GM12878 (cell line): ENCODE measurements around the gene RHEBL1. TPM values are rescaled to one million over a fixed set of nuclear protein-coding genes. Genes with fewer than 3 reads are reported as not detected.

ENCODE experiments used
- ATAC-seq: fragments of 200-7000 bp; cut with Tn5 transposase; 3 replicates; pipeline ENCODE4 v1.9.1; 2020; ENCODE audit warnings: mild to moderate bottlenecking, moderate library complexity
- BruUV-seq: library from RNA; stranded (reverse); fragments of 400-500 nt; replicated peaks from 2 replicates; lab custom pipeline; 2021; lab: Mats Ljungman, UMichigan
- CTCF ChIA-PET: fragments of 300-600 bp; sonication (Branson Sonifier 250); formaldehyde crosslinking; extraction: SDS; loops from one replicate; lab custom pipeline; 2021; ENCODE audit warnings: inconsistent platforms; lab: Yijun Ruan, JAX
- POLR2A ChIA-PET: fragments of 350-600 bp; formaldehyde crosslinking; extraction: SDS; loops from one replicate; lab custom pipeline; 2021; ENCODE audit warnings: inconsistent platforms; lab: Charles Lee
- RAD21 ChIA-PET: fragments of 300-600 bp; sonication (Branson Sonifier 250); formaldehyde crosslinking; loops from one replicate; lab custom pipeline; 2023; ENCODE audit warnings: antibody characterized with exemption; ENCODE audit not compliant: unreplicated experiment; lab: Charles Lee
- SMC1A ChIA-PET: fragments of 300-600 bp; sonication (Branson Sonifier 250); formaldehyde crosslinking; loops from one replicate; lab custom pipeline; 2023; ENCODE audit not compliant: unreplicated experiment, uncharacterized antibody; lab: Charles Lee
- DNase-seq: peaks from one replicate; pipeline ENCODE4 v3.0.0-alpha.2; 2011; ENCODE audit warnings: low read depth, low spot score
- FAIRE-seq: peaks from 3 replicates; lab custom pipeline; 2011; peaks lifted over from hg19 to GRCh38; lab: Jason Lieb, UNC
- H2AFZ ChIP-seq: 2 replicates; pipeline ENCODE4 v1.6.0; 2011; ENCODE audit warnings: low read depth, low read length, control low read depth; ENCODE audit not compliant: control insufficient read depth
- H3K27ac ChIP-seq: 2 replicates; pipeline ENCODE4 v1.5.1; 2011; ENCODE audit warnings: control low read depth; ENCODE audit not compliant: control insufficient read depth, insufficient read depth
- H3K27me3 ChIP-seq, 2 experiments: replicated peaks in 1 of 2; 2 replicates each; pipeline versions ENCODE4 v1.6.0 to v1.6.1; 2011; ENCODE audit warnings: low read length in 1 of 2; ENCODE audit not compliant: control insufficient read depth in 2 of 2, insufficient read depth in 2 of 2
- H3K36me3 ChIP-seq, 2 experiments: 2 replicates each; pipeline ENCODE4 v1.5.1; 2011; ENCODE audit warnings: low read length in 1 of 2; ENCODE audit not compliant: control insufficient read depth in 2 of 2, insufficient read depth in 2 of 2
- H3K4me1 ChIP-seq: 2 replicates; pipeline ENCODE4 v1.6.1; 2011; ENCODE audit warnings: mild to moderate bottlenecking, low read length, moderate library complexity, mixed read lengths; ENCODE audit not compliant: control insufficient read depth, insufficient read depth
- H3K4me2 ChIP-seq: 2 replicates; pipeline ENCODE4 v1.6.0; 2011; ENCODE audit warnings: control low read depth; ENCODE audit not compliant: control insufficient read depth, insufficient read depth
- H3K4me3 ChIP-seq: fragments of 200-600 bp; sonication (generic); 2 replicates; pipeline ENCODE4 v1.5.1; 2016
- H3K79me2 ChIP-seq: 2 replicates; pipeline ENCODE4 v1.6.0; 2011; ENCODE audit warnings: low read length; ENCODE audit not compliant: control insufficient read depth, insufficient read depth
- H3K9ac ChIP-seq: 2 replicates; pipeline ENCODE4 v1.8.0; 2011; ENCODE audit warnings: low read length, control low read depth, mixed read lengths; ENCODE audit not compliant: control insufficient read depth, insufficient read depth
- H3K9me3 ChIP-seq: replicated peaks from 3 replicates; pipeline ENCODE4 v1.5.1; 2011; ENCODE audit warnings: mild to moderate bottlenecking, low read length; ENCODE audit not compliant: control insufficient read depth, insufficient read depth
- H4K20me1 ChIP-seq: 2 replicates; pipeline ENCODE4 v1.6.0; 2011; ENCODE audit not compliant: control insufficient read depth, insufficient read depth
- MEF2A ChIP-seq: IDR thresholded peaks from 2 replicates; pipeline ENCODE4 v1.6.1; 2011; ENCODE audit warnings: low read depth, mild to moderate bottlenecking, low read length, moderate library complexity; ENCODE audit not compliant: insufficient read depth
- NR2C2 ChIP-seq: IDR thresholded peaks from 2 replicates; pipeline ENCODE4 v1.6.1; 2011; ENCODE audit warnings: borderline replicate concordance, low read depth; ENCODE audit not compliant: control insufficient read depth, insufficient read length
- RAD51 ChIP-seq: fragments of 450-650 bp; IDR thresholded peaks from 2 replicates; pipeline ENCODE4 v1.6.1; 2016; ENCODE audit warnings: moderate library complexity, mild to moderate bottlenecking, inconsistent platforms
- SKIL ChIP-seq: fragments of 450-650 bp; IDR thresholded peaks from 2 replicates; pipeline ENCODE4 v1.6.1; 2017; ENCODE audit warnings: mild to moderate bottlenecking, low read depth, inconsistent platforms; ENCODE audit not compliant: poor library complexity, severe bottlenecking
- SMAD1 ChIP-seq: fragments of 450-650 bp; IDR thresholded peaks from 2 replicates; pipeline ENCODE4 v1.6.1; 2018; ENCODE audit warnings: mild to moderate bottlenecking, low read depth; ENCODE audit not compliant: partially characterized antibody
- SREBF1 ChIP-seq: IDR thresholded peaks from 2 replicates; pipeline ENCODE4 v1.6.1; 2012; ENCODE audit warnings: mild to moderate bottlenecking, low read length
- SUPT20H ChIP-seq: IDR thresholded peaks from 2 replicates; pipeline ENCODE4 v1.6.1; 2011; ENCODE audit warnings: low read depth, mild to moderate bottlenecking, low read length, moderate library complexity, borderline replicate concordance; ENCODE audit not compliant: control insufficient read depth
- SUZ12 ChIP-seq: fragments of 200-600 bp; sonication (generic); IDR thresholded peaks from one replicate; pipeline ENCODE4 v1.6.1; 2018; ENCODE audit warnings: antibody characterized with exemption, mild to moderate bottlenecking; ENCODE audit not compliant: unreplicated experiment
- TBL1XR1 ChIP-seq: IDR thresholded peaks from 2 replicates; pipeline ENCODE4 v1.6.1; 2012; ENCODE audit warnings: low read depth, low read length, improper control_type of control experiment
- WRNIP1 ChIP-seq: IDR thresholded peaks from 2 replicates; pipeline ENCODE4 v1.6.1; 2011; ENCODE audit warnings: low read depth, low read length, improper control_type of control experiment, borderline replicate concordance
- WGBS: methylation state at CpG from one replicate; pipeline ENCODE4 v1.1.6; 2016; ENCODE audit warnings: low lambda C conversion rate; ENCODE audit not compliant: insufficient replicate concordance, insufficient coverage; ENCODE audit errors: missing lambda C conversion rate; 5-methylcytosine and 5-hydroxymethylcytosine counted together
- in situ Hi-C: fragments of 300-500 bp; cut with MboI; formaldehyde crosslinking; loops from 9 replicates; pipeline ENCODE4 v1.14.3; 2018; ENCODE audit warnings: mixed read lengths
- intact Hi-C: fragments of 100-400 bp; cut with micrococcal nuclease; formaldehyde crosslinking; loops from one replicate; pipeline ENCODE4 v1.14.2; 2022; ENCODE audit not compliant: unreplicated experiment
- polyA plus RNA-seq, 11 experiments: library from polyadenylated mRNA; depleted of rRNA in 4 of 11; unstranded in 6 of 11; stranded (reverse) in 5 of 11; fragments of >200 nt; fragmentation: Nextera tagmentation in 4 of 11; fragmentation: Illumina TruSeq in 1 of 11; extraction: Ambion mirVana in 4 of 11; extraction: Trizol in 1 of 11; gene quantifications; 1 replicate in 1 of 11; 2 replicates in 10 of 11; pipeline versions ENCODE4 v1.2.1 to v1.2.3, GENCODE V29; 2011 to 2016; ENCODE audit warnings: inconsistent platforms in 2 of 11, missing spikeins in 2 of 11, low read depth in 1 of 11
- total RNA-seq, 4 experiments: library from RNA; depleted of rRNA in 3 of 4; stranded (reverse); fragments of >200 nt in 3 of 4; fragmentation: Illumina TruSeq in 1 of 4; extraction: Trizol in 1 of 4; gene quantifications; 2 replicates each; pipeline versions ENCODE4 v1.2.1 to v1.2.3, GENCODE V29; 2013 to 2021
- TF ChIP-seq, protein P1 (sequence below): IDR thresholded peaks from 2 replicates; pipeline ENCODE4 v1.6.1; 2012; ENCODE audit warnings: mild to moderate bottlenecking, low read depth, low read length
- TF ChIP-seq, protein P2 (sequence below): IDR thresholded peaks from 2 replicates; pipeline ENCODE4 v1.6.1; 2012; ENCODE audit warnings: low read depth, low read length, improper control_type of control experiment
- TF ChIP-seq, protein P3 (sequence below): fragments of 450-650 bp; IDR thresholded peaks from 2 replicates; pipeline ENCODE4 v1.6.1; 2016; ENCODE audit warnings: mild to moderate bottlenecking

RHEBL1 gene
- total and polyA plus RNA-seq, 10 of the 15 experiments (the other 5 are each of a cell fraction or from before 2014, with no cell fraction given), result 5.9 to 18.7 (median 12.0) TPM

GRCh38 chr12:49038291-49038955 is 31.4 kb downstream of the RHEBL1 start:
- H3K4me2 ChIP-seq, result no peak overlapping the region
- H3K79me2 ChIP-seq, result no peaks in the 10 kb centered on the region
- in situ Hi-C loops (no loop called here), intact Hi-C loops (no loop called here)
- no peak overlapping the region for H2AFZ ChIP-seq
- POLR2A ChIA-PET, result interaction anchor here (0.6 kb wide), 1 partner anchor 302 kb away, joined by 8 read pairs; no protein-coding TSS in a partner anchor
- BruUV-seq, result no TSS peak
- CTCF ChIA-PET, result interaction anchor here (1.0 to 1.3 kb wide), 2 partner anchors 26 to 40 kb away, joined by 3 to 4 read pairs; no protein-coding TSS in a partner anchor
- H3K27ac ChIP-seq, result no peak overlapping the region
- RAD21 ChIA-PET, result interaction anchor here (1.0 to 1.7 kb wide), 2 partner anchors 42 kb away, joined by 3 to 6 read pairs; no protein-coding TSS in a partner anchor
- FAIRE-seq, result no peak
- H3K36me3 ChIP-seq, result peaks cover 30 to 67% of the 10 kb centered on the region in 2 experiments
- H4K20me1 ChIP-seq, result no peaks in the 10 kb centered on the region
- no peaks in the 10 kb centered on the region for H3K27me3 ChIP-seq
- H3K4me3 ChIP-seq, result no peak overlapping the region
- no peaks in the 10 kb centered on the region for H3K9me3 ChIP-seq
- DNase-seq, result no peak
- 96% methylated on average over 20 of the region's 20 CpGs for WGBS
- SMC1A ChIA-PET, result no interaction called here
- no peak overlapping the region for H3K9ac ChIP-seq
- no peak for ATAC-seq
- H3K4me1 ChIP-seq, result no peaks in the 10 kb centered on the region
- TF ChIP-seq NR2C2, result no peak
- TF ChIP-seq TBL1XR1, result no peak
- TF ChIP-seq, protein P1, sequence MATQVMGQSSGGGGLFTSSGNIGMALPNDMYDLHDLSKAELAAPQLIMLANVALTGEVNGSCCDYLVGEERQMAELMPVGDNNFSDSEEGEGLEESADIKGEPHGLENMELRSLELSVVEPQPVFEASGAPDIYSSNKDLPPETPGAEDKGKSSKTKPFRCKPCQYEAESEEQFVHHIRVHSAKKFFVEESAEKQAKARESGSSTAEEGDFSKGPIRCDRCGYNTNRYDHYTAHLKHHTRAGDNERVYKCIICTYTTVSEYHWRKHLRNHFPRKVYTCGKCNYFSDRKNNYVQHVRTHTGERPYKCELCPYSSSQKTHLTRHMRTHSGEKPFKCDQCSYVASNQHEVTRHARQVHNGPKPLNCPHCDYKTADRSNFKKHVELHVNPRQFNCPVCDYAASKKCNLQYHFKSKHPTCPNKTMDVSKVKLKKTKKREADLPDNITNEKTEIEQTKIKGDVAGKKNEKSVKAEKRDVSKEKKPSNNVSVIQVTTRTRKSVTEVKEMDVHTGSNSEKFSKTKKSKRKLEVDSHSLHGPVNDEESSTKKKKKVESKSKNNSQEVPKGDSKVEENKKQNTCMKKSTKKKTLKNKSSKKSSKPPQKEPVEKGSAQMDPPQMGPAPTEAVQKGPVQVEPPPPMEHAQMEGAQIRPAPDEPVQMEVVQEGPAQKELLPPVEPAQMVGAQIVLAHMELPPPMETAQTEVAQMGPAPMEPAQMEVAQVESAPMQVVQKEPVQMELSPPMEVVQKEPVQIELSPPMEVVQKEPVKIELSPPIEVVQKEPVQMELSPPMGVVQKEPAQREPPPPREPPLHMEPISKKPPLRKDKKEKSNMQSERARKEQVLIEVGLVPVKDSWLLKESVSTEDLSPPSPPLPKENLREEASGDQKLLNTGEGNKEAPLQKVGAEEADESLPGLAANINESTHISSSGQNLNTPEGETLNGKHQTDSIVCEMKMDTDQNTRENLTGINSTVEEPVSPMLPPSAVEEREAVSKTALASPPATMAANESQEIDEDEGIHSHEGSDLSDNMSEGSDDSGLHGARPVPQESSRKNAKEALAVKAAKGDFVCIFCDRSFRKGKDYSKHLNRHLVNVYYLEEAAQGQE, result no peak
- TF ChIP-seq SUPT20H, result no peak
- TF ChIP-seq SKIL, result no peak
- no peak for TF ChIP-seq SUZ12
- no peak for TF ChIP-seq SMAD1
- TF ChIP-seq MEF2A, result no peak
- TF ChIP-seq, protein P2, sequence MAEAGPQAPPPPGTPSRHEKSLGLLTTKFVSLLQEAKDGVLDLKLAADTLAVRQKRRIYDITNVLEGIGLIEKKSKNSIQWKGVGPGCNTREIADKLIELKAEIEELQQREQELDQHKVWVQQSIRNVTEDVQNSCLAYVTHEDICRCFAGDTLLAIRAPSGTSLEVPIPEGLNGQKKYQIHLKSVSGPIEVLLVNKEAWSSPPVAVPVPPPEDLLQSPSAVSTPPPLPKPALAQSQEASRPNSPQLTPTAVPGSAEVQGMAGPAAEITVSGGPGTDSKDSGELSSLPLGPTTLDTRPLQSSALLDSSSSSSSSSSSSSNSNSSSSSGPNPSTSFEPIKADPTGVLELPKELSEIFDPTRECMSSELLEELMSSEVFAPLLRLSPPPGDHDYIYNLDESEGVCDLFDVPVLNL, result no peak
- TF ChIP-seq RAD51, result no peak
- TF ChIP-seq SREBF1, result no peak
- TF ChIP-seq, protein P3, sequence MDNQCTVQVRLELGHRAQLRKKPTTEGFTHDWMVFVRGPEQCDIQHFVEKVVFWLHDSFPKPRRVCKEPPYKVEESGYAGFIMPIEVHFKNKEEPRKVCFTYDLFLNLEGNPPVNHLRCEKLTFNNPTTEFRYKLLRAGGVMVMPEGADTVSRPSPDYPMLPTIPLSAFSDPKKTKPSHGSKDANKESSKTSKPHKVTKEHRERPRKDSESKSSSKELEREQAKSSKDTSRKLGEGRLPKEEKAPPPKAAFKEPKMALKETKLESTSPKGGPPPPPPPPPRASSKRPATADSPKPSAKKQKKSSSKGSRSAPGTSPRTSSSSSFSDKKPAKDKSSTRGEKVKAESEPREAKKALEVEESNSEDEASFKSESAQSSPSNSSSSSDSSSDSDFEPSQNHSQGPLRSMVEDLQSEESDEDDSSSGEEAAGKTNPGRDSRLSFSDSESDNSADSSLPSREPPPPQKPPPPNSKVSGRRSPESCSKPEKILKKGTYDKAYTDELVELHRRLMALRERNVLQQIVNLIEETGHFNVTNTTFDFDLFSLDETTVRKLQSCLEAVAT, result no peak
- TF ChIP-seq WRNIP1, result no peak
